HG02840 (cell line): ENCODE measurements around the gene EYS.
"Not testable (repeated sequence)": the region's sequence is repeated elsewhere in the genome, so short reads cannot be mapped to it uniquely, and the experiment has no call there.

Source experiments
- ATAC-seq: cut with Tn5 transposase; IDR thresholded peaks from one replicate; pipeline ENCODE4 v1.9.1; 2021; ENCODE audit warnings: mild to moderate bottlenecking, moderate library complexity, moderate number of reproducible peaks; ENCODE audit not compliant: unreplicated experiment, low FRiP score

The EYS gene

DNA sequence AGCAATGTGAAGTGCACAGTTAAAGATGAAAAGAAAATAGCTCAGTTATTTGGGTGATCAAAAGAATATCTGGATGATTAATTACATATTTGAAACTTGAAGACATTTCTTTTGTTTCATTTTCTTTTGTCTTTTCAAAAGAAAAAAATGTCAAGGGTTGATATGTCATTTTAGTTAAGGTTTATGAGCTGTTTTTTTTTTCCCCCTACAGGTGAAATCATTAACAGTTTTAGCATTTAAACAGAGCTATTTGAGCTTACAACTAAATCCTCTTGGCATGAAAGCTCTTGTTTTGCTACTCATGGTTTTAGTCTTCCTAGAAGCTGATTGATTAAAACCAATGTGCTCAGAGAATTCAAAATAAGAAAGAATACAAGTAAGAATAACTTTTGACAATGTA is 1184.2 kb downstream of the EYS start:
- ATAC-seq: no peak

DNA sequence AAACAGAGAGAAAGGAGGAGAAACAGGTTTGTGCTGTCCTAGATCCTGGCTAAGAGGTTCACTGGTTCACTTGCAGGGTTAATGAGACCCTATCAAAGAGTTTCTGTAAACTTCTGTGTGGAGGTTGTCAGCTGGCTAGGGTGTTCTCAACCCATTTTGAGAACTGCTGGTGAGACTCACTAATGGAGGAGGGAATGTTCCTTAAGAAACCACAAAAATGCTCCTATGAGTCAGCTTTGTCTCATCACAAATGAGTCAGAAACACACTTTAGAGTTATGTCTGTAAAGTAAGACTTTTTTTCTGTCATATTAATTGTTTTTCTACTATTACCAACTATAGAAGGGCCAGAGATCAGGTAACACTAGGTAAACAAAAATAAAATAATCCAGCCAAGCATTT is 1187.0 kb downstream of the EYS start:
- peak; percentile 89 for ATAC-seq

DNA sequence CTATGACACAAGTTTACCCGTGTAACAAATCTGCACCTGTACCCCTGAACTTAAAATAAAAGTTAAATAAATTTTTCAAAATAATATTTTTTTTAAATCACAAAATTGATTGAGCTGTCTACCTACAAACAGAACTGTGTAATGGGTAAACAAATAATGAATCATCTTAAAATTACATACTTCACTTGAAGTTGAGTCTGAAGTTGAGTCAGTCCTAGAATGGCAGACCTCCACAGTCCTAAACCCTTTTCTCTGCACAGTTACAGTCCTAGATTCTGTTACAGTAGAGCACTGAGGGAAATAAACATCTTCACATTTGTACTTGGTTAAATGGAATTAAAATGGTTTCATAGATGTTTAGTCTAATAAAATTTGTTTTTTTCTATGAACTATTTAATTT is 1190.6 kb downstream of the EYS start:
- ATAC-seq: no peak

DNA sequence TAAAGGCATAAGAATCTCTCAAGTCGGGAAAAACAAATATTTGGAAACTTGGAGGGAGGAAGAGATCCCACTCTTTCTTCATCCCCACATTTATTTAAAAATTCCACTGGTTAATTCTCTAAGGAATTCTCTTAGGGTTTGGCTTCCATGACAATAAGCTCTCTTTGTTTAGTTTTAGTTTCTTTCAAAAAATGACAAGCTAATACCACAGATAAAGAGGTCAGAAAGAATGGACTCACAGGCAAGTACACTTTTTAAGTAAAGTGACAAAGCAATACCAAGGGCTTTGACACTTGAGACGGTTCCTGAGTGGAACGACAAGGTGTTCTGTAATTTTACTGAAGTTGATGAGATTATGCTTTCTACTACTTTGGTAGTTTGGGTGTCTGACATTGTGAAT is 1199.4 kb downstream of the EYS start:
- ATAC-seq: no peak

DNA sequence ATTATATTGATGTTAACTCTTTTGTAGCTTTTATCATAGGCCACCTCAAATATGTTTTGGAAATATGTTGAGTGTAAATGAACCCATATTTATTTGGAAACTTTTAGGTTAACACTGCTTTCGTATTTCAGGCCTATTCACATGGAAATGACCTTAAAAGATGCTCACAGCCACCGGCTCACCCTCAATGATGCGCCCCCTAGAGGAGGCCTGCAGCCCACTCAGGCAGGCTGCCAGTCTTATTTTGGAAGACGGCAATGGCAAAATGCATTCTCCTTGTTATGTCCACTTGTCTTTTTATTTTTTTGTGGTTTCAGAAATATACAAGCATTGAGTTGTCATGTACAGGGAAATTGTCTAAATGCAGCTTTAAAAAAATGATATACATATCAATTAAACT is 1201.7 kb downstream of the EYS start:
- no peak for ATAC-seq

DNA sequence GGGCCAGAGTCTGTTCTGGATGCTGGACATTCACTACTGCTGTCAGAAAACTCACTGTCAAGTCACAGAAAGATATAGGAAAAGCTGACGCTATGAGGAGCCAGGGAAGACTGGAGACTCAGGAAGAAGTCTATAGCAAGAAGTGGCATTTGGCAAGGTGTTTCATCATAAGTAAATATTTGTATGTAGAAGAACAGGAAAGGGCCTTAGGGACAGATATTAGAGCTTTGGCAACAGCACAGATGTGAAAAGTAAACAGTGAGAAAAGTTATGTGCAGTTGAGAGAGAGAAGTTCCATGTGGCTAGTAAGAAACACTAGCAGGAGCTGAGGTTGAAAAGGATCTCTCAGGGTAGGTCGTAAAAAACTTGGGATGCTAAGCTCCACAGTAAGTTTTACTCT is 1202.5 kb downstream of the EYS start:
- no peak for ATAC-seq

DNA sequence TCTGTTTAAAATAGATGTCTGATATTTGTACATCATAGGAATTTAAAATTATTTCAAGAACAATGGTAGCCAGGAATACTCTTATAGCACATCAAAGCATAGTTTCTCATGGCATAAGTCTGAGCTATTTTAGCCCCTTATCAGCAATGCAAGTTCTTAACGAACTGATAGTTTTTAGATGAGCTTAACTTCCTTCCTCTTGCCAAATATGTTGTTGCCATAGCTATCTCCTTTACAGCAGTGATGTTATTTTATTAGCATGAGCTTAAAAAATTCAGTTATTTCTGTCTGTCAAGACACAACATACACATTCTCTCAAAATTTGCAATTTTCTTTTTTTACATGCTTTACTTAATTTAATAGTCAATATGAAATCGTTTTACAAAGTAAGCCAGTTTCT is 1204.2 kb downstream of the EYS start:
- no peak for ATAC-seq

DNA sequence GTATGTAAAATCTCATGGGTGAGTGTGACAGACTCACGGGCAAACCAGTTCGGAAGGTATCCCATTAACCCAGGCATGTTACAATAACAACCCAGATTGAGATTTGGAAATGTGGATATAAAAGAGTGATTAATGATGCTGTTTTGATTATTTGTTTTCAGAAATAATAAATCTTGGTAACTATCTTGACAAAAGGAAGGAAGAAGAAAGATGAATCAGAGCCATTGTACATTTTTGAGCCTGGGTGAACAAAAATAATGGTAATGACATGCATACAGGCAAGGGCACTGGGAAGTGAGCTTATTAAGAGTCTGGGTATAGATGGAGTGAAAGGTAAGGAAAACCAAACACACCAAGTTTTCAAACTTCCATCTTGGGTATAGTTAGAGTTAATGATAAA is 1209.4 kb downstream of the EYS start:
- ATAC-seq: no peak

DNA sequence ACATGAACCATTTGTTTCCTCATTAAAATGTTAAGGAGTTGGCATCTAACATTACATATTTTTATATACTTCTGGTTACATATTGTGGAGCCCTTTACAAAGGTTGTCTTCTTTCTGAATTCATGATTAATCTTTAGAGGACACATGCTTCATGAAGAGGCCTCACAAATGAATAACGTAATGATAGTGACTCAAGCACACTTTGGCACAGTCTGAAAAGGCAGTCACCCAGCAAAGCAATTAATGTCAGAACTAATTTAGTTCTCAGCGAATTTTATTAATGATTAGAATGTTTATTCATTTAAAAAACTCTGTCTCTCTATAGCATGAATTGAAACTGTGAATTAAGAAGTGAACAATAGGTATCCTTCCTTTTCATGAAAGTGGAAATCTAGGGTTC is 1217.3 kb downstream of the EYS start:
- ATAC-seq: no peak

DNA sequence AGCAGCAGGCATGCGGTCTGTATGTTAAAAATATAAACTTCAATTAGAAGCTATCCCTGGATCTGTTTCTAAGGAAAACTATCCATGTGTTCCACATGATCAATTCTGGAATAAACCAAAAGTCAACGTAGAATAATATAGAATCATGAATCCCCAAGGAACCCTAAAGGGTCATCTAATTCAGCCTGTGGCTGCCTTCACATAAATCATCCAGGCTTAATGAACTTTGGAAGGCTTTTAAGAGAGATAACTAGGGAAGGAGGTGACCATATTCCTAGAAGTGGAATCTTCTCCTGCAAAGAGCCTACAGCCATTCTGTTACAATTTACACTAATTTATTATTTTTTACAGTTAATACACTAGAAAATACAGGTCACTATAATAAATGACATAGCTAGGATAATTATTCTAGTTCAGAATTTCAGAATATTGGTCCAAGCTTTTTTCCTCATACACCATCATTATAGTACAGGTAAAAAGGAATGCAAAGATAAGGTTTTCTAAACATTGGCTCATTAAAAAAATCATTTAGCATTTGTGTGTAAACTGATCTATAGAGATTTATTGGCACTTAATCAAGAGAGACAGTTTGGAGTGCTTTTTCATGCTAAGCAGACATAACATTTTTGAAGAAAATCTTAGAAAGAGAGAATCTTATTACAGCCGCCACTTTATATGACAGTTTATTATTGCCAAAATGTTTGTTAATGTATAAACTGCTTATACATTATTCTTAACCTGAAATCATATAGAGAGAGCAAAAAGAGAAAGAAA is 1220.3 kb downstream of the EYS start:
- ATAC-seq: no peak

DNA sequence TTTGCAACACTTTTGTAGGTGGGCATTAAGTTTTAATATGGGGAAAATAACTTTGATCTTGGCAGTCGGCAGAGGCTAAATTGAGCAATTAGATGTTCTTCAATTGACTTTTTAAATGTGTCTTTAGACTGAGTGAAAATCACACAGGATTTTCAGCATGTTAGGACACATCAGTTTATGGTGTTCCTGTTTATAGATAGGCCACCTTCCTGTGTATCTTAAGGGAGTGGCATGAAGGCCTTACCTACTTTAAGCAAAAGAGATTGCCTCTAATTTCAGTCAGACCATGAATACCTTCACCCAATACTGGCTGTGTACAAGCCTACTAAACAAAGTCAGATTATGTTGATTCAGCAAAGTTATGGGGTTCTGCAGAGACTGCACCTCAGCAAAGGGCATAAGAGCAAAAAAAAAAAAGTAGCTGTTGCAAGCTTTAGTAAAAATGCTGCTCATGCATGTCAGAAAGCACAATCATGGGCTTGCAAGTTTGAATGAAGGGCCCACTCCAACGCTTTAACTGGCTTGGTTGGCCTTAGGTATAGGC is 1223.0 kb downstream of the EYS start:
- ATAC-seq: no peak

DNA sequence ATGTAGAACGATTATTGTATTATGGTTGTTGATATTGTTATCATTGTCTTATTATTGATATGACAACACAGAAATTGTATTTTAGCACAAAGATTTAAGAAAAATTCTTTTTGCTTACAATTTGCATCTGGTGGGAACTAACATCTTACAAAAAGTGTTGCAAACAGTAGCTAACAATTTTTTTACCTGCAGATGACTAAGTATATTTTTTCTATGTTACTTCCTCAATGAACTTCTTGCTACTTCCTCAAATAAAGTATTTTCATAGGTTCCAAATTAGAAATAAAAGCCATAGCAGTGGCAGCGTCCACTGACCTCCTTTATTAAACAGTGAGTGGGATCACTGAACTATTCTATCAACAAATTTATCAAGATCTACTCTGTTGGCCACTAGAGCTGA is 1224.4 kb downstream of the EYS start:
- no peak for ATAC-seq

DNA sequence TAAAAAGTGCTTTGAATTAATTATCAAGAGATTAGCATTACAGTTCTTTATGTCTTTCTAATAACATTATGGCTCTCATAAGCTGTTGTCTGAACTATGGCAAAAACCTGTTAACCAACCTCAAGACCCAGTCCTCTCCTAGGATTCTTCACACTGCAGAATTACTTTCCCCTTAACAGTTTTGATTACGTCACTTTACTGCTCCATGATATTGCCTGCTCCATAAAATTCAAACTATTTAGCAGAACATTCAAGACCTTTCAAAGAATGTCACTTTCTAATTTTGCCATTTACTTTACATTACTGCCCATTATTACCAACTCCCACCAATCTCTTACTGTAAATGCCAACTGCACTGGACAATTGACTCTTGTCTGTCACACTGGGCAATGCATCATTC is 1227.9 kb downstream of the EYS start:
- ATAC-seq: no peak

DNA sequence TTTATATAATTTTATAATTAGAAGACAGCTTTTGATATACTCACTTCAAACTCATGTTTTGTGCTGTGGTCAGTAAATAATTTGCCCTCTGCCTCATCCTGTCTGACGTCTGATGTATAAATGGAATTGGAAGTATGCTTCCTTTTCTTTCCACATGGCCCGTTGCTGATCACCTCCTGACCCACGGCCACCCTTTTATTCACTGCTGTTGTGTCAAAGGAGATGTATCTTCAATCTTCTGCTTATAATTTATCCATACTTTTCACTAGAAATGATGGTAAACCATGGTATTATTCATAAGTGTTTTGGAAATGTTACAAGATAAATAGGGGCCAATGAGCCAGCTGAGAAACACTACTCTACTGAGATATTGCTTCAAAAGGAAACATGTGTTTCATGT is 1229.6 kb downstream of the EYS start:
- no peak for ATAC-seq

DNA sequence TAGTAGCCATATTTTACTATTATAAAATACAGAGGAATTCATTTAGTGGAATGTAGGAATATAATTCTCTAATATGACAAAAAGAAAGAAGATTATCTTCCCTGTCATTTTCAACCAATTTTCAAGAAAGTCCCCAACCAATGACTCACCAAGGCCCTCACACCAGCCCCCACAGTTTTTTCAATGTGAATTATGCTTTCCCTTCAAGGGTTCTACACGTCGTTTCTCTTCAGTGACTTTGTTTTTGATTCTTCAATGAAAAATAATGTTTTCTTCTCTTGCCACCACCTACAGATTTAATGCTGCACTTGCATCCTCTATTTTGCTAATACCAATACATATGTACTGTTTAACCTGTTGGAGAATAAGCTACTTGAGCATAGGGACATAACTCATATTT is 1230.1 kb downstream of the EYS start:
- ATAC-seq: no peak

DNA sequence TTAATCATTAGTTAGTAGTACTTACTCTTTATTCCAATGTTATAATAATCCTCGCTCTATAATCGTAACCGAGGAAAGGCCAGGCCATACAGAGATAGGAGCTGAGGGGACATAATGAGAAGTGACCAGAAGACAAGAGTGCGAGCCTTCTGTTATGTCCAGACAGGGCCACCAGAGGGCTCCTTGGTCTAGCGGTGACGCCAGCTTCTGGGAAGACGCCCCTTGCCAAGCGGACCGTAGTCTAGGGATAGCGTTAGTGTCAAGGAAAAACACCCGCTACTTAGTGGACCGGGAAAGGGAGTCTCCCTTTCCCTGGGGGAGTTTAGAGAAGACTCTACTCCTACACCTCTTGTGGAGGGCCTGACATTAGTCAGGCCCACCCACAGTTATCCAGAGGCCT is 1237.6 kb downstream of the EYS start:
- not testable (repeated sequence) for ATAC-seq

DNA sequence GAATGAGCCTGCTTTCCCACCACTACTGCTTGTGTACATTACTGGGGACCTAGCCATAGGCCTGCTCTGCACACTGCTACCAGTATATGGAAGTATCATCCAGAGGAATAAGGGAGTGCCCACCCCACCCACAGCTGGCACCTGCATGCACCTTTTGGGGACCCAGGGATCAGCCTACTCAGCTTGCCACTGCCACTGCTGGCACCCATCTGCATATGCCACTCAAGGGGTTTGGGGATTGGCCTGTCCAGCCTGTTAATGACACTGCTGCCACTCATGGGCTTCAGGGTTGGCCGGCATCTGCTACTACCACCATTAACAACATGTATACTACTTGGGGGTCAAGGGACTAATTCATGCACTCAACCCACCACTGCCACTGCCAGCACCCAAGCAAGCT is 1239.4 kb downstream of the EYS start:
- ATAC-seq: no peak

DNA sequence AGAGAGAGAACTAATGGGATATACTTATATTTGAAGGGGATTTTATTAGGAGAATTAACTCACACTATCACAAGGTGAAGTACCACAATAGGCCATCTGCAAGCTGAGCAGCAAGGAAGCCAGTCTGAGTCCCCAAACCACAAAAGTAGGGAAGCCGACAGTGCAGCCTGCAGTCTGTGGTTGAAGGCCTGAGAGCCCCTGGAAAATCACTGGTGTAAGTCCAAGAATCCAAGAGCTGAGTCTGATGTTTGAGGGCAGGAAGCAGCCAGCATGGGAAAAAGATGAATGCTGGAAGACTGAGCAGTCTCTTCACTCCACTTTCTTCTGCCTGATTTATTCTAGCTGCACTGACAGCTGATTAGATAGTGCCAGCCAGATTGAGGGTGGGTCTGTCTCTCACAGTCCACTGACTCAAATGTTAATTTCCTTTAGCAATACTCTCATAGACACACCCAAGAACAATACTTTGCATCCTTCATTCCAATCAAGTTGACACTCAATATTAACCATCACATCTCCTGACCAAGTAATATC is 1247.5 kb downstream of the EYS start:
- ATAC-seq: no peak

DNA sequence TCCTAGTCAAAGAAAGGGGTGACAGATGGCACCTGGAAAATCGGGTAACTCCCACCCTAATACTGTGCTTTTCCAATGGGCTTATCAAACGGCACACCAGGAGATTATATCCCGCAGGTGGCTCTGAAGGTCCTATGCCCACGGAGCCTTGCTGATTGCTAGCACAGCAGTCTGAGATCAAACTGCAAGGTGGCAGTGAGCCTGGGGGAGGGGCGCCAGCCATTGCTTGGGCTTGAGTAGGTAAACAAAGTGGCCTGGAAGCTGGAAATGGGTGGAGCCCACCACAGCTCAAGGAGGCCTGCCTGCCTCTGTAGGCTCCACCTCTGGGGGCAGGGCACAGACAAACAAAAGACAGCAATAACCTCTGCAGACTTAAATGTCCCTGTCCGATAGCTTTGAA is 1258.9 kb downstream of the EYS start:
- ATAC-seq: not testable (repeated sequence)

DNA sequence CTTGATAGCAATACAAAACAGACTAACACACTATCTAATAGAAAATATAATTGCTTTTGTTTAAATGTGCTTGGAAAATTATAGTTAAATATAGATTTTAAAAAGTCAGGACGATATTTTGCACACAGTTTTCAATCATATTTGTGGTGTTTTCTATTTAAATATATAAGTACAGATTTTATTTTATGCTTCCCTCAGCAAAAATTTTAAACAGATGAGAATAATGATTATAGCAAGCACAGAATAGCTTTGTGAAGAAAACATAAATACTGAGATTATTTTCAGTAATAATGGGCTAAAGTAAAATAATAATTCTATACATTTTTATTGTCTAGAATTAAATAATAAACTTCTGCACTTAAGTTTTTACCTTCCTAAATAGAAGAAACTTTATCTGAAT is 1262.0 kb downstream of the EYS start:
- ATAC-seq: no peak

DNA sequence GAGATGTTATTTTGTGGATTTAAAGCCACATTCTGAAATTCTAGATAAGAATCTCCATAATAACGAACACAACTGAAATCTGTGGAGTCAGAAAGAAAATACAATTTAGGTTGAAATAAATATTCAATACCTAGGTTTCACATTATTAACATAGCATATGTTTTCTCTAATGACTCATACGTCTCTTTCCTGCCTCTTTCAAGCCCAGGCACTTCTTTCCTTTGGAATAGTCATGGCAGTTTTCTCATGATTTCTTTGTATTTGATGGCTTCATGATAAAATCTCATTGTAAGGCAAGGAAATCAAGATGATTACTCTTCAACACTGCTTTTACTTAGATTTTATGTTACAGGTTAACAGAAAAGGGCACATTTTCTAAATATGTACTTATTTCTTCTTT is 1267.8 kb downstream of the EYS start:
- no peak for ATAC-seq

DNA sequence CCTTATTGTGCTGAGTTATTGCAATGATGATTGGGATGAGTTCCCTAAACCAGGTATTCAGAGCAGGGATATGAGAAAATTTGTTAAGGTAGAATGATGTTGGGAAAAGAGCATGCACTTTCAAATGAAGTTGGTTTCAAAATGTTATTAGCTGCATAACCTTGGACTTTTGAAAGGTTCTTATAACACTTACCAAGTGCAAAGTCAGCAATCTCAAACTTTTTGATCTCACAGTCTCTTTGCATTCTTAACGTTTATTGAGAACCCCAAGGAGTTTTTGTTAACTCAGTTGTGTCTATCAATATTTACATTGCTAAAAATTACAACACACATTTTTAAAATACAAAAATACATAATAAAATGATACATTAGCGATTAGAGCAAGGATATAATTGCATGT is 1269.0 kb downstream of the EYS start:
- ATAC-seq: no peak
